Lung (tissue), 12 donors: Measurements from ENCODE around the gene METTL24. TPM values are rescaled to one million over a fixed set of nuclear protein-coding genes. Genes with fewer than 3 reads are reported as not detected.
A peak's percentile ranks its signal among the peaks of the same experiment; 100 is the strongest.

Experiments used
- ATAC-seq: fragments of 200-7000 bp; cut with Tn5 transposase; one replicate; pipeline ENCODE4 v1.9.1; 2020; ENCODE audit warnings: moderate number of reproducible peaks; ENCODE audit not compliant: insufficient read depth, low FRiP score
- DNase-seq, 3 donors: peaks; one replicate each; pipeline ENCODE4 v3.0.0-alpha.2; 2013 to 2017
- H3K27ac ChIP-seq, 2 donors: one replicate each; pipeline ENCODE4 v1.5.1; 2013; ENCODE audit warnings: mild to moderate bottlenecking in 2 of 2, moderate library complexity in 2 of 2, control low read depth in 1 of 2, inconsistent platforms in 1 of 2, low read depth in 1 of 2, low read length in 1 of 2
- H3K27me3 ChIP-seq, 3 donors: one replicate each; pipeline ENCODE4 v1.5.1; 2013; ENCODE audit warnings: low read length in 2 of 3; ENCODE audit not compliant: control insufficient read depth in 3 of 3, insufficient read depth in 3 of 3
- H3K36me3 ChIP-seq, 4 donors: one replicate each; pipeline ENCODE4 v1.5.1; 2013; ENCODE audit warnings: low read length in 4 of 4, mild to moderate bottlenecking in 1 of 4, moderate library complexity in 1 of 4; ENCODE audit not compliant: control insufficient read depth in 4 of 4, insufficient read depth in 4 of 4
- H3K4me1 ChIP-seq, 5 donors: one replicate each; pipeline ENCODE4 v1.5.1; 2013; ENCODE audit warnings: low read length in 5 of 5, mild to moderate bottlenecking in 2 of 5, moderate library complexity in 1 of 5; ENCODE audit not compliant: control insufficient read depth in 5 of 5, insufficient read depth in 5 of 5
- H3K4me3 ChIP-seq: one replicate; pipeline ENCODE4 v1.5.1; 2013; ENCODE audit warnings: mild to moderate bottlenecking, control low read depth, moderate library complexity
- H3K9ac ChIP-seq, 2 donors: one replicate each; pipeline ENCODE4 v1.5.1; 2013; ENCODE audit warnings: low read length in 2 of 2, control low read depth in 1 of 2; ENCODE audit not compliant: insufficient read depth in 1 of 2
- H3K9me3 ChIP-seq, 4 donors: one replicate each; pipeline ENCODE4 v1.5.1; 2013; ENCODE audit warnings: low read length in 3 of 4, mild to moderate bottlenecking in 1 of 4, moderate library complexity in 1 of 4; ENCODE audit not compliant: control insufficient read depth in 4 of 4, insufficient read depth in 3 of 4
- CTCF ChIP-seq: IDR thresholded peaks from 2 replicates; pipeline ENCODE4 v1.5.1; 2012; ENCODE audit warnings: mild to moderate bottlenecking; ENCODE audit errors: control extremely low read depth, extremely low read depth
- WGBS, 2 donors: extraction: QIAGEN DNeasy Blood & Tissue Kit; methylation state at CpG; one replicate each; pipeline ENCODE4 v1.1.7; 2013; 5-methylcytosine and 5-hydroxymethylcytosine counted together
- polyA plus RNA-seq, 2 donors: library from polyadenylated mRNA; stranded (reverse); fragments of 200-250 nt; gene quantifications; one replicate each; pipeline ENCODE4 v1.2.1, GENCODE V29; 2013
- total RNA-seq, 2 donors: library from RNA; depleted of rRNA in 1 of 2; stranded (reverse); fragments of >200 nt in 1 of 2; gene quantifications; one replicate each; pipeline ENCODE4 v1.2.1, GENCODE V29; 2014 to 2021
- donor health status: control.
- donor health status: control.
- donor health status: Bipolar disorder and iron deficiency.
- donor health status: healthy.
- donor health status: DM: yes; HTN: yes; CAD: no.

METTL24 gene
- total and polyA plus RNA-seq, 4 donors, result 0.73 to 3.7 (median 2.0) TPM; not detected in 1

GRCh38 chr6:110334423-110335180 is 23.5 kb downstream of the METTL24 start:
- no peak overlapping the region for H3K27ac ChIP-seq
- H3K27me3 ChIP-seq, result no peaks in the 10 kb centered on the region
- no peaks in the 10 kb centered on the region for H3K36me3 ChIP-seq
- peaks cover 0 to 24% (median 7%) of the 10 kb centered on the region in 5 donors for H3K4me1 ChIP-seq
- no peak overlapping the region for H3K9ac ChIP-seq
- H3K9me3 ChIP-seq, result no peaks in the 10 kb centered on the region
- DNase-seq (no peak), ATAC-seq (no peak)
- WGBS, 2 donors, result 60 to 85% methylated on average over 9 of the region's 9 CpGs
- H3K4me3 ChIP-seq, result no peak overlapping the region
- TF ChIP-seq CTCF, result no peak

GRCh38 chr6:110332281-110332680 is 25.9 kb downstream of the METTL24 start:
- no peak overlapping the region for H3K9ac ChIP-seq
- ATAC-seq (no peak), DNase-seq (no peak)
- H3K27ac ChIP-seq, result no peak overlapping the region
- peaks cover 0 to 47% (median 27%) of the 10 kb centered on the region in 5 donors for H3K4me1 ChIP-seq
- H3K4me3 ChIP-seq, result no peak overlapping the region
- WGBS, 2 donors, result 91 to 95% methylated on average over 6 of the region's 6 CpGs
- H3K36me3 ChIP-seq, result no peaks in the 10 kb centered on the region
- no peak for TF ChIP-seq CTCF
- no peaks in the 10 kb centered on the region for H3K9me3 ChIP-seq
- no peaks in the 10 kb centered on the region for H3K27me3 ChIP-seq

- no peaks in the 10 kb centered on the region for H3K9me3 ChIP-seq
- H3K27ac ChIP-seq, result no peak overlapping the region
- DNase-seq (peak; percentile 70 to 81 (median 71)), ATAC-seq (no peak)
- no peaks in the 10 kb centered on the region for H3K36me3 ChIP-seq
- no peak for TF ChIP-seq CTCF
- H3K4me3 ChIP-seq, result no peak overlapping the region
- peaks cover 0 to 52% (median 27%) of the 10 kb centered on the region in 5 donors for H3K4me1 ChIP-seq
- H3K9ac ChIP-seq, result no peak overlapping the region
- 78 to 91% methylated on average over 4 of the region's 4 CpGs for WGBS, 2 donors
- H3K27me3 ChIP-seq, result no peaks in the 10 kb centered on the region
Measured at GRCh38 chr6:110331816-110332215, 26.3 kb downstream of the METTL24 start.
